MM.1S (cell line): Measurements from ENCODE around the gene MIPEP.

Experiments
- DNase-seq: peaks from one replicate; pipeline ENCODE4 v3.0.0-alpha.2; 2015
- H2AFZ ChIP-seq: fragments of 300-600 bp; sonication (generic); 2 replicates; pipeline ENCODE4 v1.6.0; 2016; ENCODE audit warnings: antibody characterized with exemption, low read length
- H3F3A ChIP-seq: fragments of 300-600 bp; sonication (generic); 2 replicates; pipeline ENCODE4 v1.6.1; 2016; ENCODE audit warnings: mild to moderate bottlenecking, antibody characterized with exemption, low read length, moderate library complexity, mixed read lengths; ENCODE audit not compliant: insufficient read depth
- H3K27ac ChIP-seq: fragments of 300-600 bp; sonication (generic); 2 replicates; pipeline ENCODE4 v1.5.1; 2016; ENCODE audit warnings: mild to moderate bottlenecking, low read length
- H3K27me3 ChIP-seq: fragments of 300-600 bp; sonication (generic); replicated peaks from 2 replicates; pipeline ENCODE4 v1.6.0; 2016; ENCODE audit warnings: low read length; ENCODE audit not compliant: insufficient read depth
- H3K36me3 ChIP-seq: fragments of 300-600 bp; sonication (generic); replicated peaks from 2 replicates; pipeline ENCODE4 v1.6.1; 2016; ENCODE audit warnings: mild to moderate bottlenecking, low read length, mixed read lengths; ENCODE audit not compliant: insufficient read depth
- H3K4me1 ChIP-seq: fragments of 300-600 bp; sonication (generic); 2 replicates; pipeline ENCODE4 v1.6.1; 2016; ENCODE audit warnings: low read length, mixed read lengths
- H3K4me2 ChIP-seq: fragments of 300-600 bp; sonication (generic); 2 replicates; pipeline ENCODE4 v1.6.0; 2016; ENCODE audit warnings: low read depth, low read length
- H3K4me3 ChIP-seq: fragments of 300-600 bp; sonication (generic); 2 replicates; pipeline ENCODE4 v1.5.1; 2016; ENCODE audit warnings: low read length, mixed read lengths
- H3K79me2 ChIP-seq: fragments of 300-600 bp; sonication (generic); 2 replicates; pipeline ENCODE4 v1.6.1; 2016; ENCODE audit warnings: mixed run types, low read length, mixed read lengths
- H3K9ac ChIP-seq: fragments of 300-600 bp; sonication (generic); 2 replicates; pipeline ENCODE4 v1.6.1; 2016; ENCODE audit warnings: low read length, mixed read lengths
- H3K9me2 ChIP-seq: fragments of 300-600 bp; sonication (generic); replicated peaks from 2 replicates; pipeline ENCODE4 v1.6.1; 2016; ENCODE audit warnings: mild to moderate bottlenecking, low read length, mixed read lengths; ENCODE audit not compliant: insufficient read depth
- H3K9me3 ChIP-seq: fragments of 300-600 bp; sonication (generic); replicated peaks from 2 replicates; pipeline ENCODE4 v1.6.1; 2016; ENCODE audit warnings: mild to moderate bottlenecking, low read length, mixed read lengths; ENCODE audit not compliant: insufficient read depth
- H4K20me1 ChIP-seq: fragments of 300-600 bp; sonication (generic); 2 replicates; pipeline ENCODE4 v1.6.1; 2016; ENCODE audit warnings: mild to moderate bottlenecking, low read length, moderate library complexity, mixed read lengths; ENCODE audit not compliant: insufficient read depth
- CTCF ChIP-seq: fragments of 300-600 bp; sonication (generic); IDR thresholded peaks from 2 replicates; pipeline ENCODE4 v1.5.1; 2016; ENCODE audit warnings: antibody characterized with exemption, low read length, mixed read lengths
- EZH2 ChIP-seq: fragments of 300-600 bp; sonication (generic); optimal IDR thresholded peaks from 2 replicates; pipeline ENCODE3; 2017; ENCODE audit warnings: low read depth, mild to moderate bottlenecking, antibody characterized with exemption, low read length, mixed read lengths
- EZH2phosphoT487 ChIP-seq: fragments of 300-600 bp; sonication (generic); IDR thresholded peaks from 2 replicates; pipeline ENCODE4 v1.6.1; 2018; ENCODE audit warnings: antibody characterized with exemption, low read length

The MIPEP gene

GRCh38 chr13:23695196-23695595 lies 194.0 kb downstream of the MIPEP start:
- Histone ChIP-seq H3K79me2 (no peaks in the 10 kb centered on the region), H3K9me2 (no peaks in the 10 kb centered on the region), H3K9ac (no peak overlapping the region), H3K4me1 (no peaks in the 10 kb centered on the region), H3K9me3 (no peaks in the 10 kb centered on the region), H3K27ac (no peak overlapping the region), H4K20me1 (no peaks in the 10 kb centered on the region), H3K36me3 (no peaks in the 10 kb centered on the region), H3K27me3 (no peaks in the 10 kb centered on the region), H3K4me2 (no peak overlapping the region), H3K4me3 (no peak overlapping the region), H3F3A (no peaks in the 10 kb centered on the region), H2AFZ (no peak overlapping the region)
- no peak for DNase-seq
- TF ChIP-seq CTCF (no peak), EZH2 (no peak), EZH2phosphoT487 (no peak)

GRCh38 chr13:23692816-23693215 lies 196.4 kb downstream of the MIPEP start:
- TF ChIP-seq CTCF, result no peak
- no peak for TF ChIP-seq EZH2phosphoT487
- TF ChIP-seq EZH2, result no peak
- no peaks in the 10 kb centered on the region for H4K20me1 ChIP-seq
- H3K4me1 ChIP-seq, result no peaks in the 10 kb centered on the region
- H3K27ac ChIP-seq, result no peak overlapping the region
- no peak overlapping the region for H3K4me3 ChIP-seq
- H3K27me3 ChIP-seq, result no peaks in the 10 kb centered on the region
- H3K9me2 ChIP-seq, result no peaks in the 10 kb centered on the region
- no peaks in the 10 kb centered on the region for H3K79me2 ChIP-seq
- no peak overlapping the region for H3K4me2 ChIP-seq
- no peak overlapping the region for H3K9ac ChIP-seq
- no peaks in the 10 kb centered on the region for H3K36me3 ChIP-seq
- DNase-seq, result no peak
- no peak overlapping the region for H2AFZ ChIP-seq
- no peaks in the 10 kb centered on the region for H3K9me3 ChIP-seq
- H3F3A ChIP-seq, result no peaks in the 10 kb centered on the region

DNA sequence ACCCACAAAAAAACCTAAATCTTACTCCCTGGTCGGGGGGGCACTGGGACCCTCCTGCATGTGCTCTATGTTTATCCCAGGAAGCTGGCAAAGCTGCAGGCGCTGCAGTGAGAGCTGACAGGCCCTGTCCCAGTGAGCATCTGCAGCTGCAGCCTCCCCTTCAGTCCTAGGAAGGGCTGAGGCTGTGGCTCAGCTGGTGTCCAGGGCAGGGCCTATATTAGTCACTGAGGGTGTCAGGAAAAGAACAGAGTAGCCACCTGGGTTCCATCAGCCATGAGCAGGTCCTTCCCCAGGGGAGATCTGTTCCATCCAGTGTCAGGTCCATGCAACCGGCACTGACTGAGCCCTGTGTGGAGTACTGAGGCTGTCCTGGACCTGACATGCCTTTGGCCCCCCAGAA lies 198.5 kb downstream of the MIPEP start:
- no peak for DNase-seq
- Histone ChIP-seq H3K9me3 (no peaks in the 10 kb centered on the region), H3K79me2 (no peaks in the 10 kb centered on the region), H3K36me3 (no peaks in the 10 kb centered on the region), H4K20me1 (no peaks in the 10 kb centered on the region), H3K4me3 (no peak overlapping the region), H3K27me3 (no peaks in the 10 kb centered on the region), H3K4me1 (no peaks in the 10 kb centered on the region), H3F3A (no peaks in the 10 kb centered on the region), H3K9ac (no peak overlapping the region), H3K9me2 (no peaks in the 10 kb centered on the region), H3K27ac (no peak overlapping the region), H3K4me2 (no peak overlapping the region), H2AFZ (no peak overlapping the region)
- no peak for TF ChIP-seq CTCF
- no peak for TF ChIP-seq EZH2phosphoT487
- TF ChIP-seq EZH2, result no peak
